Measurements from ENCODE around the gene GIMAP6. TPM values are rescaled to one million over a fixed set of nuclear protein-coding genes. Genes with fewer than 3 reads are reported as not detected.
"Not testable (repeated sequence)": the region's sequence is repeated elsewhere in the genome, so short reads cannot be mapped to it uniquely, and the experiment has no call there.

Gene GIMAP6
- total RNA-seq (2014; rRNA removed; shearing (Covaris generic)), result not detected in 2 replicates

DNA sequence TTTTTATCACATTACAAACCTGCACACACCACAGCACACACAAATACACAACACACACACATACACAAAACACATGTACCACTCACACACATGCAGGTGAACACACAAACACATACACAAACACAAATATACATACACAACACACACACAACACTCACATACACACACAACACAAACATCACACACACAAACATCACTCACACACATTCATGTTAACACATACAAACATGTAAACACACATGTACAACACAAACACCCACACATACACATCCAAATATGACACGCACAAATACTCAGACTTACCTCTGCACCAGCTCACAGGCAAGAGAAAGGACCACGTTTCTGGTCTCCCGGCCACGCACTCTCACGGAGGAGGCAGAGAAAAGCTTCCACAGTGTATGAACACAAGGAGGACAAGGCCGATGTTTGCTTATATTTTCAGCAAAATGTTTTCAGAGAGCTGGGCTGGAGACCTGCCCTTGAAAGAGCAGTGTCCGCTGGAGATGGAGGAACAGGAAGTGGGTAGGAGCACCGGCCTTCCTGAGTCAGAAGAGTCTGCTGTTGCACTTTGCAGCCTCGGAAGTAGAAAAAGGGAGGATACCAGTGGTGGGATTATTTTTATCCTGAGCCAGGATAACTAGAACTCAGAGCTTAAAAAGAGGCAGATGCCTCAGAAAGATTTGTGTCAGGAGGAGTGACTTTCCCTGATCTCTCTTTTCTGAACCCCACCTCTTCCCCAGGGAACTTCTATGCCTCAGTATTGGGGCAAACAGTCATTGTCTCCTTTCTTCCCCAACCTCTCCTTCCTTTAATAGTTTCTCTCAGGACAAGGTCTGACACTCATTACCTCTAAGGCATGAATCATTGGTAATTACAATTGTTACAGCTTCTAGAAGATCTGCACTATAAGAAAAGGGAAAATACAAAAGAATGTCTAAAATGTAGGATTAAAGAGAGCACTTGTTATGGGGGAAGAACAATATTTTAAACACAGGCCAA is at the start of gene GIMAP6:
GIMAP6 (minus strand) TSS at position 520 of the 999 bp plus-strand sequence. CDS start 2,243 bp downstream, outside the sequence.
- DNase-seq (ENCODE audit: low spot score), result no peak

DNA sequence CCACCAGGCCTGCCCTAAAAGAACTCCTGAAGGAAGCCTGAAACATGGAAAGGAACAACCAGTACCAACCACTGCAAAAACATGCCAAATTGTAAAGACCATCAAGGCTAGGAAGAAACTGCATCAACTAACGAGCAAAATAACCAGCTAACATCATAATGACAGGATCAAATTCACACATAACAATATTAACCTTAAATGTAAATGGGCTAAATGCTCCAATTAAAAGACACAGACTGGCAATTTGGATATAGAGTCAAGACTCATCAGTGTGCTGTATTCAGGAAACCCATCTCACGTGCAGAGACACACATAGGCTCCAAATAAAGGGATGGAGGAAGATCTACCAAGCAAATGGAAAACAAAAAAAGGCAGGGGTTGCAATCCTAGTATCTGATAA is 48.2 kb upstream of the GIMAP6 start:
- not testable (repeated sequence) for DNase-seq (ENCODE audit: low spot score)

DNA sequence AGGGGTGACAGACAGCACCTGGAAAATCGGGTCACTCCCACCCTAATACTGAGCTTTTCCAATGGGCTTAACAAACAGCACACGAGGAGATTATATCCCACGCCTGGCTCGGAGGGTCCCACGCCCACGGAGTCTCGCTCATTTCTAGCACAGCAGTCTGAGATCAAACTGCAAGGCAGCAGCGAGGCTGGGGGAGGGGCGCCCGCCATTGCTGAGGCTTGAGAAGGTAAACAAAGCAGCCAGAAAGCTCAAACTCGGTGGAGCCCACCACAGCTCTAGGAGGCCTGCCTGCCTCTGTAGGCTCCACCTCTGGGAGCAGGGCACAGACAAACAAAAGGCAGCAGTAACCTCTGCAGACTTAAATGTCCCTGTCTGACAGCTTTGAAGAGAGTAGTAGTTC is 46.4 kb upstream of the GIMAP6 start:
- DNase-seq (ENCODE audit: low spot score), result not testable (repeated sequence)

DNA sequence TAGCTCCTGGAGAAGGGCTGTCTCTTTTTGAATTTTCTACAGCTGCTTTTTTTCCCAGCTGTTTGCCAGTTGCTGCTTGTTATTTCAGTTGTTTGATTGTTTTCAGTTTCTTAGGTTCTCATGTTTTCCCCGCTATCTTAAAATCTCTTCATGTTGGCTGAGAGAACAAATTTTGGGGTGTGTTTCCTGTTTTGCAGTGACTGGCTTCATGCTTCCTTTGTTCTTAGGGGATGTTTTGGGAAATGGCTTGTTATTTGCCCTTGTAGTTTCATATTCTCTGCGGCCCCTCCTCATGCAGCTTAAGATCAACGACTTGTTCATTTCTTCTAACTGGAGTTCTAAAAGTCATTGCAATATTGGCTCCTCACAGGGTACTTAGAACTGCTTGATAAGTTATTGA is 44.7 kb upstream of the GIMAP6 start:
- not testable (repeated sequence) for DNase-seq (ENCODE audit: low spot score)

DNA sequence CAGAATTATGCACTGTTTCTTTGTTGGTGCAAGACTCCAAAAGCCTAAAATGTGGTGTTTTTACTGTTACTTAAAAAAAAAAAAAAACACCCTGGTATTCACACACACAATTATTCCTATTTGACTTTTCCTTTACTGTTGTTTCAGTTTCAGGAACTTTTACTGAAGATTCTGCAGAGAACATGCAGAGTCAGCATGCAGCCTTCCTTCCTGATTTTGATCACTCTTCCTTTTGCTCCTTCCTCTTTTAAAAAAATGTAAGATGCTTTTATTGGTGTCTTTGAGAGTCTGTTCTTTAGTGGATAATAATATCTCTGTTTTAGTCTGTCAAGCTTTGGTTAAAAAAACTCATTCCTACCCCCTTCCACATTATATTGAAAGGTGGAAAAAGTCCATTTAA is 44.1 kb upstream of the GIMAP6 start:
- DNase-seq (ENCODE audit: low spot score), result not testable (repeated sequence)

DNA sequence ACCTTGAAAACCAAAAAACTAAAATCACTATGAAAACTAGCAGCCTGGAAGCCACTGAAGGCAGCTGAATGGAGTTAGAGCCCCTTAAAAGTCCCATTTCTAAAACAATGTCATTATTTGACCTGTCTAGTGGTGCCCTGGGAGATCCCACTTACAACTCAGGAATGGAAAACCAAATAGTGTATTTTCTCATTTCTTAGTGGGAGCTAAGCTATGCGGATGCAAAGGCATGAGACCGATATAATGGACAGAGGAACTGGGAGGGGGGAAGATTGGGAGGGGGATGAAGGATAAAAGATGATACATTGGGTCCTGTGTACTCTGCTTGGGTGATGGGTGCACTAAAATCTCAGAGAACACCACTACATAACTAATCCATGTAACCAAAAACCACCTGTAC is 43.5 kb upstream of the GIMAP6 start:
- no peak for DNase-seq (ENCODE audit: low spot score)

DNA sequence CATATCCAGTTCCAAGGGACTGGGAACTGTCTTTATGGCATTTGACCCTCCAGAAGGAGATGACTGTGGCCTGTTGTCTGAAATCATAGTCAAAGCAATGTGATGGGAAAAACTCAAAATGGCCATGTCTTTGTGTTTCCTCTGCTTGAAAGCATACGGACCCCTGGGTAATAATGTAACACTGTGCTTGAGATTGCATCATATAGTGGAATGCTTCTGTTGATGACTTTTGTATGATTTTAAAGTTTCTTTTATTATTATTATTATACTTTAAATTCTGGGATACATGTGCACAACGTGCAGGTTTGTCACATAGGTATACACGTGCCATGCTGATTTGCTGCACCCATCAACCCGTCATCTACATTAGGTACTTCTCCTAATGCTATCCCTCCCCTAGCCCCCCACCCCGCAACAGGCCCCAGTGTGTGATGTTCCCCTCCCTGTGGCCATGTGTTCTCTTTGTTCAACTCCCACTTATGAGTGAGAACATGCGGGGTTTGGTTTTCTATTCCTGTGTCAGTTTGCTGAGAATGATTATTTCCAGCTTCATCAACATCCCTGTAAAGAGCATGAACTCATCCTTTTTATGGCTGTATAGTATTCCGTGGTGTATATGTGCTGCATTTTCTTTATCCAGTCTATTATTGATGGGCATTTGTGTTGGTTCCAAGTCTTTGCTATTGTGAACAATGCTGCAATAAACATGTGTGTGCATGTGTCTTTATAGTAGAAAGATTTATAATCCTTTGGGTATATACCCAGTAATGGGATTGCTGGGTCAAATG is 39.8 kb upstream of the GIMAP6 start:
- not testable (repeated sequence) for DNase-seq (ENCODE audit: low spot score)

DNA sequence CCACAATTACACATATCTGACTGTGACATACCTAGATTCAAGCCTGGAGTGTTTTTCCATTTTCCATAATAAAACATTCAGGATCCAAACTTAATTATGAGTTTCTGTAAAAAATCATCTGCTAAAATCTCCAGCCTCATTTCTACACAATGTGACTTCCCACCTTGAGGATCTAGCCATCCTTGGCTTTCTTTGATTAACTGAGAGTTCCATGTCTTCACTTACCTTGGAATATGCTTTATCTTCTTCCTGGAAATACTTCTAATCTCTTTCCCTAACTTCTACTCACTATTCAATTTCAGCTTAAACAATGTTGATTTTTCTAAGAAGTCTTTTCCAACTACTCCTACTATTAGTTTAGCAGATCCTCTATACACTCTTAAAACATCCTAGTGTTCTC is 36.8 kb upstream of the GIMAP6 start:
- DNase-seq (ENCODE audit: low spot score), result no peak

DNA sequence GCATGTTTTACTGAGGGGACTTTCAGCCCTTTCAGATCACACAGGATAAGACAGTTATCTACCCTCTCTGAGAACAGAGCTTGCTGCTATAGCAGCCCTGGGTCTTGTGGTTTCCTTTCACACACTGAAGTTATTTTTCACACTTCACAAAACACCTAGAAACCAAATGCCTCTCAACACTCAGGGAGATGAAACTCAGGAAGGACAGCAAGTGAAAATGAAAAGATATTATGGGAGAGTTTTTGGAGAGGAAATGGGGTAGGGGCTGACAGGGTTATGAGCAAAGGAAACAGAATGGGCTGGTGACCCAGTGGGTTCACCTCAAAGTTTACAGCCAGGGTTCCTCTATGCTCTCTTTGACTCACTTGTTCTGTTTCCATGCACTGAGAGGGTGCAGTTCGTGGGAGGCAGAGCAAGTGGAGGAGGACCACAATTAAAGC is 36.3 kb upstream of the GIMAP6 start:
- DNase-seq (ENCODE audit: low spot score), result no peak

DNA sequence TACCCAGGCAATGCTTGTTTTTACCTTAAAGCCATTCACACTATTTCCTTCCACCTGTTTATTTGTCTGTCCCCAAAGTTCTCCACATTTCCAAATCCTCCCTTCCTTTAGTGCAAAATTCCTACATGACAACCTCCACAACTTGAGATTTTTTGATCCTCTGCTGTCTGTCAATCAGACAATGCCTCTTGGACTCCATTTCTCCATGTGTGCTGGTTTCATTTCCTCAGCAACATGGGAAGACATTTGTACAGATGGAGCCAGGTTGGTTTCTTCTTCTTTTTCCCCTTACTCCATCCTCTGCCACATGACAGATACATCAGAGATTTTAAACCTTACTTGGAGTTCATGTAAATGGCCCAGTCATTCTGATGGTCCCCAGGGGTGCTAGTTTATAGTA is 34.2 kb upstream of the GIMAP6 start:
- no peak for DNase-seq (ENCODE audit: low spot score)

DNA sequence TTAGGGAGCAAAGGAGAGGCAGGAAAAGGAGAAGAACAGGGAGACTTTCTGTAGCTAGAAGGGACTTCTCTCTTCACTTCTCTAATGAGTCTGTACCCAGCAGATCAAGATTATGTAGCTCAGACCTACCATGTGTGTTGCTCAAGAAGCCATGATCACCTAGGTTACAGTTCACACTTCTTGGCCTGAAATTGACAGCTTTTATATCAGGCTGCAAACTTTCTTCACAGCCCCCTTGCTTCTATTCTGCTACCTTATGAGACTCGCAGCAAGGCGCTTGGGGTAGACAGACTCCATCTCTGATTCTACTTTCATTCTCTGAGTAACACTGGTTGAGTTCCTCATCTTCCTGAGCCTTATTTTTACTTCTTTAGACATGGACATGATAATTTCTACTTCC is 33.7 kb upstream of the GIMAP6 start:
- DNase-seq (ENCODE audit: low spot score), result no peak

DNA sequence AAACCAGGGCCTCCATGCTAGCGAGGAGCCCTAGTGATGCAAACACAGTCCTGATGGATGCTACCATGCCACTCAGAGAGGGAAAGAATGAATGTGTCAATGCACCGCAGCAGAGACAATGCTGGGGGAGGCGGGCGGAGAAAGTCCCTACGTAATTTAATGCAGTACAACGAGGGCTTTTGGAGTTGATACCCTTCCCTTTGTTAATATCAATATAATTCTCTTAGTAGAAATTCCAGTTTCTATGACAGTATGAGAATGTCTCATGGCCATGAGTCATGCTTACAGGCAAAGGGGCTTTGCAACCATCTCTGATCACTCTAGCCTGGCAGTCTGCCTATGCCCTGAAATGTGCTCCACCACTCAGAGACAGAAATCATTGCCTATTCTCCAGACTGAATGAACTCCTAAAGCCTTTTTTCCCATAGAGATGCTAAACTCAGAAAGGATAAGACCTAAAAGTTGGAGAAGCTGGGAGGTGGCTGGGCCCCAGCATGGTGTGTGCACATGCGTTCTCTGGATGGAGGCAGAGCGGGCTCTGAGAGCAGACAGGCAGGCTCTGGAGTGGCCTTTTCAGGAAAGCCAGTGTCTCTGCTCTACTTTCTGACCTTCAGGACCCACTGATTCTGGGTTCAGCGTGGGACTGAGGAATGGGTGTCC is 33.0 kb upstream of the GIMAP6 start:
- no peak for DNase-seq (ENCODE audit: low spot score)

DNA sequence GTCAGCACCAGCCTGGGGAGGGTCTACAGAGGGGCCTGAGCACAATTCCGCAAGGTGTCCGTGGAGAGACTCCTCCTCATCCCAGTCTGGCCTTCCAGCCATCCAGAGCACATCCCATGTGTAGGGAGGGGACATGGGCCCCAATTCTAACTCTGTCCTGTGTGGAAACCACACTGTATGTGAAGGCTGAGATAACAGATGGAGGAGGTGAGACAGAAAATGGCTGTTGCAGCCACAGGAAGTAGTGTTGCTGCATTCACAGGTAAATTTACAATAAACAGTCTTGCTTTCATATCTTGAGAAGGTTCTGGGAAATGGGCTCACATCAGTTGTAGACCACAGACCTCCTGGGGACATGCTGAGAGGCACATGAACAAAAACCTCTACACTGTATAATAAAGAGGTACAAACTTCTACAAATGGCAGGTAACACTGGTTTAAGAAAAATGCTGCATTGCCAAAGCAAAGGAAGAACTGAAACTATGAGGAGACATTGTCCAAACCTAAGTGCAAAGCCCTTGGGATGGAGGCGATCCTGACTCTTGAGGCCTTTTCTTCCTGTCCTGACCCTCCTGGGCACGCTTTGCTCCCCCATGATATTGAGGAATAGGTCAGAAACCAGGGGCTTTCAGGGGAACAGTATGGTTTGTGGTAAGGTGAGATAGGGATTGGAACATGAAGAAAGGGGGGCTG is 31.8 kb upstream of the GIMAP6 start:
- DNase-seq (ENCODE audit: low spot score), result no peak

DNA sequence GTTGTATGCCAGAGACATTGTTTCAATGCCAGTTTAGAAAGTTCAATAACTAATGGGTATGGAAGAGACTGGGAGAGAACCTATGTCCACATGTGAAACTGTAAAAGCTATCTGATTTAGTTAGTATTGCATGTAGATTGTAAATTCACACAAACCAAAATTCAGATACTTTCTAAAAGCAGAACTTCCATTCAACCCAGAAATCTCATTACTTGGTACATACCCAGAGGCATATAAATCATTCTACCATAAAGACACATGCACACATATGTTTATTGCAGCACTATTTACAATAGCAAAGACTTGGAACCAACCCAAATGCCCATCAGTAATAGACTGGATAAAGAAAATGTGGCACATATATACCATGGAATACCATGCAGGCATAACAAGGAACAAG is 30.6 kb upstream of the GIMAP6 start:
- DNase-seq (ENCODE audit: low spot score), result not testable (repeated sequence)

DNA sequence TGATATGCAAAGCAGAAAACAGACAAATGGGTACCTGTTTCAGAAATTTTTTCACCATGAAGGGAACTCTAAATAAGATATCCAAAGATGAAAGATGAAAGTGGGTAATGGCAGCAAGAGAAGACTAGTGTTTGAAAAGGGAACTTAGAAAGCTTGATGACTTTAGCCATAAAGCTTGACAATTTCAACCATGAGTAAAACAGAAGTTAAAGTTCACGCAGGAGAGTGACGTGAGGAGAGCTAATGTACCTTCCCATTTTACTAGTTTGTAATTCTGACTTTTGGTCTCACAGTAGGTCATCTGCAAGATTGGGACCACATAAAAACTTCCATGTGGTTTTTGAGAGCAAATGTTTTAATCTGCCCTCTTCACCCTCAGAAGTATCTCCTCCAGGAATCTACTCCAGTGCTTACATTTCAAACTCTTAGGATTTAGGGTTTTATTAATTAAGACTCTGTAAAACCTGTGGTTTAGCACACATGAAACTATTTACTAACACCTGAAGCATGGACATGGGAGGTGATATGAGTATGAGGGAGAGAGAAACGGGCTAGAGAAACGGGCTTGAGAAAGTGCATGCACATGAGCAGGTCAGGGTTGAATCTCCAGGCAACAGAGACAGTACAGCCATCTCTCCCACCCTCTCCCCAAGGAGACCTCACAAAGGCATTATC is 28.9 kb upstream of the GIMAP6 start:
- no peak for DNase-seq (ENCODE audit: low spot score)

DNA sequence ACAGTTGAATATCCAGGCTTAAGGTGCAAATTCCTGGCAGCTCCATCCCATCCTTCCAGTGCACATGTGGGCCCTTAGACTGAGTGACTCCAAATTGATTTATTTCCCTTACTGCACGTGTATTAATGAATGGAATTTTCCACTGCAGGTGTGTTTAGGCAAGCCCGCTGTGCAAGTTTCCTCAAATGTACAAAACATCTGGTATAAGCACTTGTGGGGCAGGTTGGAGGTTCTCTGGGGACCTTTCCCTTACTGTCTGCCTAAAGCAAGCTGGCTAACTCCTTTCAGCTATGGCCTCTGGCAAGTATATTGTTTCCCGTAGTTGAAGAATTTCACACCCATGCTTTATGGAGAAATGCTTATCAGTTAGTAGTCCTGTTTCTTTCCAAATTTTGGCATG is 25.3 kb upstream of the GIMAP6 start:
- DNase-seq (ENCODE audit: low spot score), result no peak

DNA sequence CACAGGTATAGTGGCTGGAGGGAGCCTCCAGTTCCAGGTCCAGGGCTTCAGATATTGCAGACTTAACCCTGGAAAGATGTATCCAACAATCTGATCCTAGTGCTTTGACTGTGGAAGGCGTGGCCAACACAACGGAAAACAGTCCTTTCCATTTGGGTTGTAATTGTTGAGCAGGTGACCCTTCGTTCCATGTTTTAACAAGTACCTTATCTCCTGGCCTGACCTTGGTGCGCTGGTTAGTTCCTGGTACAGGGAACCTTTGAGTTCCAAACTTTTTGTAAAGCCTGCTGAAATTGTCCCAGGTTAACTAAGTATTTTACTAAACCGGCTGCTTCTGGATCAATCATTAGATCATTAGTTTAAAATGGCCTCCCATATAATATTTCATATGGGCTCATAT is 23.9 kb upstream of the GIMAP6 start:
- no peak for DNase-seq (ENCODE audit: low spot score)

DNA sequence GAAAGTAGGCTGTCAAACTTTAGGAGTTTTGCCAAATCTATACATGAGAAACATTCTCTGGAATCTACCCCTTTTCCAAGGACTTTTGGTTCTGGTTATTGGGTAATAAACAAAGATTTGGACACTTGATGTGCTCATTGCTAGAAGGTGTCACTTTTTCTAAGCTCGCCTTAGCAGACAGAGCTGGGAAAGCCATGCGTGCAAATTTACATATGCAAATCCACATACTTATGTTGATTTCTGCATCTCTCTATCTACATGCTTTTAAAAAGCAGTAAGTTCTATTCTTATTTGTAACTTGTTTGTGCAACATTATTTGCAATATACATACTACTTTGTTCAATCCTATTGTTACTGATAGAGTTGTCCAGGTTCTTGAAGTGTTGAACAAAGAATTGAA is 22.5 kb upstream of the GIMAP6 start:
- no peak for DNase-seq (ENCODE audit: low spot score)

DNA sequence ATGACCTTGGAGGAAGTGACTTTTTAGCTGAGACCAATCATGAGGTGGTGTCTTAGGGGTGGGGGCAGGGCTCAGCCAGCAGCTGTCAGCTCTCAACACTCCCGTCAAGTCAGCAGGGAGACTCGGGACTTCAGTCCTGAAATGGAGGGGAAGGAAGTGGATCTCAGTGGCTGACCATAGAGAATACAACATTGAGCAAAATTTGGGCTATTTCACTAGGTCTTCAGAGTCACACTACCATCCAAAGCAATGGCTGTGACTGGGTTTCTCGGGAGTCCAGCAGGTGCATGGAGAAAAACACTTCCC is 16.8 kb upstream of the GIMAP6 start:
- no peak for DNase-seq (ENCODE audit: low spot score)

DNA sequence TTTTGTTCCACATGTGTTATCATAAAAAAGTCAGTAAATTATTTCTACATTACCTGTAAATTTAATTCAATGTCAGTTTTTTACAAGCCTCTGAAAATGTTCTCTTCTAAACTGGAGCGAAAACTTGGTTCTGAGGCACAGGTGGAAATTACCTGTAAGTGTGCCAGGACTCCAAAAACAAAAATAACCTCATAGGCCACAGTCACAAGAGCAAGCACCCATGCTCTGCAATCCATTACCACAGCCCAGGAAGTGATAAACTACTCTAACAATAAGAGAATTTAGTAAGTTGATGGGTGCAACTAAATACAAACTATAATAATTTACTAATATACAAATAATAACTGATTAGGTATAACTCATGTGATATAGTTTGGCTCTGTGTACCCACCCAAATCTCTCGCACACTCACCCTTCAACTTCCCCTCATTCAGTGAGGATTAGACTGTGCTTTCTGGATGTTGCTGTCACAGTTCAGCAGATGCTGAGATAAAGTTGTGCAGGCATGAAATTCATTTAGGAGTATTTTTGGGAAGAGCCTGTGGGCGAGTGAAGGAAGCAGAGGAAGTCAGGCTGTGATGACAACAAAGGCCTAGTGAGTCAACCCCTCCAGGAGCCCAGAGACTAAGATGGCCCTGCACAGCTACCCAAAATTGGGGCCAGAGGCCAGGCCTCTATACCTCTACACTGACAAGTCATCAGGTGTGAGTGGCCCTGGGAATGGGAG is 16.3 kb upstream of the GIMAP6 start:
- DNase-seq (ENCODE audit: low spot score), result no peak

Measured in A172 (cell line).